OCI-LY7 (cell line): ENCODE measurements around the gene FN1.

Experiments
- CTCF ChIP-seq: fragments of 200-600 bp; sonication (generic); conservative IDR thresholded peaks from 2 replicates; pipeline ENCODE4 v1.5.1; 2014; ENCODE audit warnings: mild to moderate bottlenecking, antibody characterized with exemption, low read length, moderate library complexity, mixed read lengths
- EZH2phosphoT487 ChIP-seq: fragments of 200-600 bp; sonication (generic); IDR thresholded peaks from 2 replicates; pipeline ENCODE4 v1.6.1; 2018; ENCODE audit warnings: low read depth, borderline replicate concordance, mild to moderate bottlenecking, mixed run types, antibody characterized with exemption, low read length, moderate library complexity, mixed read lengths

GRCh38 chr2:215409331-215410127, 26.3 kb downstream of the FN1 start:
- TF ChIP-seq CTCF, result no peak
- no peak for TF ChIP-seq EZH2phosphoT487
